Fibroblast of lung (primary cell): ENCODE data around the gene TBX3. TPM values are rescaled to one million over a fixed set of nuclear protein-coding genes. Genes with fewer than 3 reads are reported as not detected.

Experiments used
- DNase-seq, 2 donors: peaks; one replicate each; pipeline versions ENCODE4 v3.0.0 to v3.0.0-alpha.2; 2010; ENCODE audit warnings: low read depth in 2 of 2
- H2AFZ ChIP-seq: 2 replicates; pipeline ENCODE4 v1.5.1; 2012; ENCODE audit warnings: low read length, control low read depth, inconsistent platforms
- H3K27ac ChIP-seq: 2 replicates; pipeline ENCODE4 v1.5.1; 2011; ENCODE audit warnings: low read length, control low read depth; ENCODE audit not compliant: insufficient read depth
- H3K27me3 ChIP-seq: 2 replicates; pipeline ENCODE4 v1.5.1; 2011; ENCODE audit warnings: mild to moderate bottlenecking, low read length; ENCODE audit not compliant: control insufficient read depth, insufficient read depth
- H3K36me3 ChIP-seq: 2 replicates; pipeline ENCODE4 v1.5.1; 2011; ENCODE audit warnings: low read length; ENCODE audit not compliant: control insufficient read depth, insufficient read depth
- H3K4me1 ChIP-seq: 2 replicates; pipeline ENCODE4 v1.5.1; 2011; ENCODE audit warnings: low read length; ENCODE audit not compliant: control insufficient read depth, insufficient read depth; ENCODE audit errors: extremely low read depth
- H3K4me2 ChIP-seq: 2 replicates; pipeline ENCODE4 v1.5.1; 2011; ENCODE audit warnings: low read length, control low read depth; ENCODE audit not compliant: insufficient read depth; ENCODE audit errors: extremely low read depth
- H3K4me3 ChIP-seq, 4 experiments: fragments of 200-600 bp in 1 of 4; sonication (generic) in 1 of 4; replicated peaks in 1 of 4; 2 replicates each; pipeline ENCODE4 v1.5.1; 2011 to 2016; ENCODE audit warnings: low read length in 4 of 4, low read depth in 3 of 4, mild to moderate bottlenecking in 3 of 4, control low read depth in 2 of 4, inconsistent platforms in 1 of 4, mixed read lengths in 1 of 4; ENCODE audit not compliant: insufficient read depth in 1 of 4; ENCODE audit errors: control extremely low read depth in 1 of 4
- H3K79me2 ChIP-seq: 2 replicates; pipeline ENCODE4 v1.5.1; 2012; ENCODE audit warnings: mild to moderate bottlenecking, low read length, inconsistent platforms; ENCODE audit not compliant: control insufficient read depth, insufficient read depth
- H3K9ac ChIP-seq: 2 replicates; pipeline ENCODE4 v1.5.1; 2011; ENCODE audit warnings: mild to moderate bottlenecking, low read length, control low read depth; ENCODE audit not compliant: insufficient read depth
- H3K9me3 ChIP-seq: 2 replicates; pipeline ENCODE4 v1.5.1; 2012; ENCODE audit warnings: low read depth, low read length; ENCODE audit not compliant: control insufficient read depth, insufficient read depth
- H4K20me1 ChIP-seq: 2 replicates; pipeline ENCODE4 v1.5.1; 2011; ENCODE audit warnings: low read length; ENCODE audit not compliant: control insufficient read depth, insufficient read depth; ENCODE audit errors: extremely low read depth
- EZH2 ChIP-seq: IDR thresholded peaks from 2 replicates; pipeline ENCODE4 v1.5.1; 2012; ENCODE audit warnings: low read length, control low read depth, mild to moderate bottlenecking; ENCODE audit errors: missing control alignments
- polyA plus RNA-seq, 2 donors: library from polyadenylated mRNA; depleted of rRNA in 1 of 2; stranded (reverse) in 1 of 2; unstranded in 1 of 2; fragments of >200 nt; gene quantifications; 2 replicates each; pipeline ENCODE4 v1.2.1, GENCODE V29; 2011 to 2012; ENCODE audit warnings: missing spikeins in 1 of 2
- total RNA-seq: library from RNA; depleted of rRNA; stranded (reverse); fragments of >200 nt; gene quantifications from 2 replicates; pipeline ENCODE4 v1.2.1, GENCODE V29; 2014
- TF ChIP-seq, protein P1 (sequence below), 2 donors: IDR thresholded peaks in 1 of 2; conservative IDR thresholded peaks in 1 of 2; 1 replicate in 1 of 2; 2 replicates in 1 of 2; pipeline ENCODE4 v1.5.1; 2011 to 2012; ENCODE audit warnings: low read length in 2 of 2, control low read depth in 1 of 2, inconsistent platforms in 1 of 2, low read depth in 1 of 2, mild to moderate bottlenecking in 1 of 2

Gene TBX3
- total and polyA plus RNA-seq, 2 donors (not counting 1 experiment from before 2014, with no cell fraction given) = 19.9 to 66.4 TPM

DNA sequence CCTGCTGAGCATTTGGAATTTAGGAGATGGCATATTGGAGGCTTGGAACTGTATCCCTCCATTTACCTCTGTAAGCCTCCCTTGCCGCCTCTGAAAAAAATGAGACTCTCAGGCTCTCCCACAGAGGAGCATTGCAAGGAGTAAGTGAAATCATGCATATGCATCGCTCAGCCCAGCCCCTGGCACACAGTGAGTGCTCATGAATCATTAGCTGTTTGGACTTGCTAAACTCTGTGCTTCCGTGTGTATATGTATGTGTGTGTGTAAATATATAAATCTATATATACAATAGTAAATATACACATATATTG lies 17.1 kb upstream of the TBX3 start:
- Histone ChIP-seq H4K20me1 (no peaks in the 10 kb centered on the region), H3K79me2 (no peaks in the 10 kb centered on the region), H3K27me3 (peaks cover 5% of the 10 kb centered on the region), H2AFZ (no peak overlapping the region), H3K4me2 (no peak overlapping the region), H3K9ac (no peak overlapping the region), H3K27ac (no peak overlapping the region), H3K36me3 (no peaks in the 10 kb centered on the region), H3K9me3 (no peaks in the 10 kb centered on the region), H3K4me1 (peaks cover 7% of the 10 kb centered on the region), H3K4me3 (no peak overlapping the region)
- TF ChIP-seq, protein P1, sequence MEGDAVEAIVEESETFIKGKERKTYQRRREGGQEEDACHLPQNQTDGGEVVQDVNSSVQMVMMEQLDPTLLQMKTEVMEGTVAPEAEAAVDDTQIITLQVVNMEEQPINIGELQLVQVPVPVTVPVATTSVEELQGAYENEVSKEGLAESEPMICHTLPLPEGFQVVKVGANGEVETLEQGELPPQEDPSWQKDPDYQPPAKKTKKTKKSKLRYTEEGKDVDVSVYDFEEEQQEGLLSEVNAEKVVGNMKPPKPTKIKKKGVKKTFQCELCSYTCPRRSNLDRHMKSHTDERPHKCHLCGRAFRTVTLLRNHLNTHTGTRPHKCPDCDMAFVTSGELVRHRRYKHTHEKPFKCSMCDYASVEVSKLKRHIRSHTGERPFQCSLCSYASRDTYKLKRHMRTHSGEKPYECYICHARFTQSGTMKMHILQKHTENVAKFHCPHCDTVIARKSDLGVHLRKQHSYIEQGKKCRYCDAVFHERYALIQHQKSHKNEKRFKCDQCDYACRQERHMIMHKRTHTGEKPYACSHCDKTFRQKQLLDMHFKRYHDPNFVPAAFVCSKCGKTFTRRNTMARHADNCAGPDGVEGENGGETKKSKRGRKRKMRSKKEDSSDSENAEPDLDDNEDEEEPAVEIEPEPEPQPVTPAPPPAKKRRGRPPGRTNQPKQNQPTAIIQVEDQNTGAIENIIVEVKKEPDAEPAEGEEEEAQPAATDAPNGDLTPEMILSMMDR (conservative IDR thresholded peaks at IDR 0.05 in 1 of 2, IDR thresholded peaks at IDR 0.05 in 1 of 2; ENCODE audit: low read depth in 1 of 2, low read length in 2 of 2) = no peak
- TF ChIP-seq EZH2 = no peak
- DNase-seq = no peak

DNA sequence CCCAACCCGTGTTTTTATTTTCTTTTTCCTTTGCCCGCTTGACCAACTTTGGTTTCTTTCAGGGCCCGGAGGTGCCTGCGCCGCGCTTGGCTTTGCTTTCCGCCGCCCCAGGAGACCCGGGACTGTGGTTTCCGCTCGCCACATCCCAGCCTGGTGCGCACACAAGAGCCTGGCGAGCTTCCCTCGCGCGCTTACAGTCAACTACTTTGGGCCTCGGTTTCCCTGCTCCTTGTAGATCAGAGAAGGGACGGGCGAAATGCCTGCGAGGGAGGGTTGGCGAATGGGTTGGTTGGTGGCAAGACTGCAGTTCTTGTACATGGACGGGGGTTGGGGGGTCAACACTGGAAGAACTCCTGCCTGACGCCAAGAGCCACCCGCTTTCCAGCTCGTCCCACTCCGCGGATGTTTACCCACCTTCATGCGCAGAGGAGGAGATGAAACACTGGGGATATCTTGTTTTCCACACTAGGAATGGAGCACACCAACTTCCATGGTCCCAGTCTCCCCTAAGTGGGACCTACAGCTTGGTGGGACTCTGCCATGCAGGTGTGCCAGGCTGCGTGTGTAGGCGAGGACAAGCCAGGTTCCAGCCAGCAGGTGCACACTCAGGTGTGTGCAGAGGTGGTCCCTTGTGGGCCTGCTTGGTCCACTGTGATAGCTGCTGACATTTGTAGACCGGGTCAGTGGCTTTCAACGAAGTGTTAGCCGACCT lies 16.6 kb upstream of the TBX3 start:
- no peak overlapping the region for H3K27ac ChIP-seq
- no peak for DNase-seq
- TF ChIP-seq, protein P1 (conservative IDR thresholded peaks at IDR 0.05 in 1 of 2, IDR thresholded peaks at IDR 0.05 in 1 of 2; ENCODE audit: low read depth in 1 of 2, low read length in 2 of 2) = no peak
- no peak for TF ChIP-seq EZH2
- peaks cover 5% of the 10 kb centered on the region for H3K27me3 ChIP-seq
- H4K20me1 ChIP-seq = no peaks in the 10 kb centered on the region
- H3K79me2 ChIP-seq = no peaks in the 10 kb centered on the region
- no peaks in the 10 kb centered on the region for H3K36me3 ChIP-seq
- H3K4me3 ChIP-seq = no peak overlapping the region
- no peak overlapping the region for H3K9ac ChIP-seq
- peaks cover 7% of the 10 kb centered on the region for H3K4me1 ChIP-seq
- H3K9me3 ChIP-seq = no peaks in the 10 kb centered on the region
- no peak overlapping the region for H2AFZ ChIP-seq
- H3K4me2 ChIP-seq = no peak overlapping the region

DNA sequence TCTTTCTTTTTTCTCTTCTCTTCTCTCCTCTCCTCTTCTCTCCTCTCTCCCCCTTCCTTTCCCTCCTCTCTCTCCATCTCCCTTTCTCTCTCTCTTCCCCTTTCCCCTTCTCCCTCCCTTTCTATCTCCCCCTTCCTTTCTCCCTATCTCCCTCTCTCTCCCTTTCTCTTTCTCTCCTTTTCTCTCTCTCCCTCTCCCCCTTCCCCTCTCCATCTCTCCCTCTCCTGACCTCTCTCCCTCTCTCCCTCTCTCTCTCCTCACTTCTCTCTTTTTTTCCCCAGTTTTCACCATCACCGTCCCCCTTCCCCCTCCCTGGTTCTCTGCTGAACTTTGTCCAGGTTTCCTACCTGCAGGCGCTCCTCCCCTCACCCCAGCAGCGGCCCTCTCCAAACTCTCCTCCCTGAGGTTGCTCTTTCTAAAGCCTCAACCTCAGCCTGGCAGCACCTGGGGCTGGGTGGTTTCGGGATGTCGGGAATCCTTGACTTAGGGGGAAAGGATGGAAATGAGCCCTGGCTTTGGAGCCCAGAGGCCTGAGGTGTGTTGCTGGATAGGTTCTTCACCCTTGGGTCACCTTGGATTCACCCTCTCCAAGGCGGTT lies 14.7 kb upstream of the TBX3 start:
- H3K27me3 ChIP-seq = peaks cover 5% of the 10 kb centered on the region
- peak overlapping the region; percentile 17 for H3K9ac ChIP-seq
- H3K4me3 ChIP-seq = peak overlapping the region; percentile 32 to 63 (median 49)
- H3K79me2 ChIP-seq = no peaks in the 10 kb centered on the region
- H4K20me1 ChIP-seq = no peaks in the 10 kb centered on the region
- peak overlapping the region; percentile 83 for H3K4me2 ChIP-seq
- TF ChIP-seq, protein P1 (conservative IDR thresholded peaks at IDR 0.05 in 1 of 2, IDR thresholded peaks at IDR 0.05 in 1 of 2; ENCODE audit: low read depth in 1 of 2, low read length in 2 of 2) = no peak
- TF ChIP-seq EZH2 = no peak
- H2AFZ ChIP-seq = peak overlapping the region; percentile 58
- no peak for DNase-seq
- no peaks in the 10 kb centered on the region for H3K4me1 ChIP-seq
- no peaks in the 10 kb centered on the region for H3K36me3 ChIP-seq
- H3K27ac ChIP-seq = no peak overlapping the region
- H3K9me3 ChIP-seq = no peaks in the 10 kb centered on the region
